ENCODE data around the gene ATF2.

ATF2 gene

GRCh38 chr2:175062787-175063585 is 105.0 kb downstream of the ATF2 start:
- TF ChIP-seq CTCF (IDR thresholded peaks at IDR 0.05; ENCODE audit: low read depth, low read length) = no peak

GRCh38 chr2:175057078-175057685 is 110.8 kb downstream of the ATF2 start:
- H3K4me3 ChIP-seq (replicated peaks in 1 of 2; ENCODE audit: low read depth in 2 of 2, low read length in 2 of 2) = no peak overlapping the region
- TF ChIP-seq CTCF (IDR thresholded peaks at IDR 0.05; ENCODE audit: low read depth, low read length) = no peak
- no peak for DNase-seq (ENCODE audit: low read depth in 2 of 2)

More at GRCh38 chr2:175062787-175063585, 105.0 kb downstream of the ATF2 start:
- no peak for DNase-seq (ENCODE audit: low read depth in 2 of 2)
- H3K4me3 ChIP-seq (replicated peaks in 1 of 2; ENCODE audit: low read depth in 2 of 2, low read length in 2 of 2) = no peak overlapping the region

- no peak overlapping the region for H3K4me3 ChIP-seq (replicated peaks in 1 of 2; ENCODE audit: low read depth in 2 of 2, low read length in 2 of 2)
- no peak for DNase-seq (ENCODE audit: low read depth in 2 of 2)
- no peak for TF ChIP-seq CTCF (IDR thresholded peaks at IDR 0.05; ENCODE audit: low read depth, low read length)
Observed at GRCh38 chr2:175055993-175056392, 112.0 kb downstream of the ATF2 start.

GRCh38 chr2:175054340-175054739 is 113.7 kb downstream of the ATF2 start:
- no peak overlapping the region for H3K4me3 ChIP-seq (replicated peaks in 1 of 2; ENCODE audit: low read depth in 2 of 2, low read length in 2 of 2)
- DNase-seq (ENCODE audit: low read depth in 2 of 2) = no peak
- TF ChIP-seq CTCF (IDR thresholded peaks at IDR 0.05; ENCODE audit: low read depth, low read length) = no peak

- no peak overlapping the region for H3K4me3 ChIP-seq (replicated peaks in 1 of 2; ENCODE audit: low read depth in 2 of 2, low read length in 2 of 2)
- no peak for DNase-seq (ENCODE audit: low read depth in 2 of 2)
- TF ChIP-seq CTCF (IDR thresholded peaks at IDR 0.05; ENCODE audit: low read depth, low read length) = no peak
Observed at GRCh38 chr2:175049661-175050060, 118.3 kb downstream of the ATF2 start.

- DNase-seq (ENCODE audit: low read depth in 2 of 2) = no peak
- H3K4me3 ChIP-seq (replicated peaks in 1 of 2; ENCODE audit: low read depth in 2 of 2, low read length in 2 of 2) = no peak overlapping the region
- TF ChIP-seq CTCF (IDR thresholded peaks at IDR 0.05; ENCODE audit: low read depth, low read length) = no peak
Observed at GRCh38 chr2:175048275-175048674, 119.7 kb downstream of the ATF2 start.

Data from cardiac fibroblast (primary cell).